ENCODE measurements around the gene CNKSR3. TPM values are rescaled to one million over a fixed set of nuclear protein-coding genes. Genes with fewer than 3 reads are reported as not detected.

The CNKSR3 gene
- total and polyA plus RNA-seq, 8 donors, result 1.2 to 40.0 (median 6.2) TPM

- no peak overlapping the region for H3K4me3 ChIP-seq
- no peak for TF ChIP-seq POLR2A (IDR thresholded peaks at IDR 0.05)
- TF ChIP-seq CTCF (IDR thresholded peaks at IDR 0.05), result no peak
- no peak for TF ChIP-seq EP300 (IDR thresholded peaks at IDR 0.05)
- TF ChIP-seq POLR2AphosphoS5 (IDR thresholded peaks at IDR 0.05), result no peak
- intact Hi-C loops (cut with DNase I; ENCODE audit: low total_unique reads), result no loop called here
- H3K36me3 ChIP-seq, result no peaks in the 10 kb centered on the region
- peak overlapping the region in 3 of 5 donors; percentile 3 to 69 (median 26) for H3K27ac ChIP-seq
- H3K9me3 ChIP-seq, result no peaks in the 10 kb centered on the region
- DNase-seq, result no peak
- 73 to 79% (median 77%) methylated on average over 13 of the region's 13 CpGs for WGBS, 5 donors
- H3K4me1 ChIP-seq, result peaks cover 14 to 62% (median 30%) of the 10 kb centered on the region in 4 donors
- H3K27me3 ChIP-seq, result no peaks in the 10 kb centered on the region
These were observed 53.3 kb downstream of the CNKSR3 start for GRCh38 chr6:154457046-154457713.

GRCh38 chr6:154453329-154453728 lies 57.2 kb downstream of the CNKSR3 start:
- peaks cover 13 to 48% (median 24%) of the 10 kb centered on the region in 4 donors for H3K4me1 ChIP-seq
- WGBS, 5 donors, result 50 to 68% (median 55%) methylated on average over 2 of the region's 2 CpGs

GRCh38 chr6:154450498-154450897 lies 60.0 kb downstream of the CNKSR3 start:
- Histone ChIP-seq H3K27ac (no peak overlapping the region), H3K4me1 (peaks cover 21 to 57% (median 37%) of the 10 kb centered on the region in 4 donors), H3K9me3 (no peaks in the 10 kb centered on the region), H3K36me3 (peaks cover 0 to 9% (median 6%) of the 10 kb centered on the region in 4 donors), H3K27me3 (no peaks in the 10 kb centered on the region), H3K4me3 (no peak overlapping the region)
- TF ChIP-seq POLR2AphosphoS5 (IDR thresholded peaks at IDR 0.05) (no peak), POLR2A (IDR thresholded peaks at IDR 0.05) (no peak), EP300 (IDR thresholded peaks at IDR 0.05) (no peak), CTCF (IDR thresholded peaks at IDR 0.05) (no peak)
- 80 to 94% (median 86%) methylated on average over 3 of the region's 3 CpGs for WGBS, 5 donors
- no peak for DNase-seq
- intact Hi-C loops (cut with DNase I; ENCODE audit: low total_unique reads), result no loop called here

More at GRCh38 chr6:154453329-154453728, 57.2 kb downstream of the CNKSR3 start:
- Histone ChIP-seq H3K36me3 (peaks cover 0 to 9% (median 6%) of the 10 kb centered on the region in 4 donors), H3K4me3 (no peak overlapping the region), H3K9me3 (no peaks in the 10 kb centered on the region), H3K27me3 (no peaks in the 10 kb centered on the region), H3K27ac (no peak overlapping the region)
- TF ChIP-seq POLR2A (IDR thresholded peaks at IDR 0.05), result no peak
- DNase-seq, result no peak
- intact Hi-C loops (cut with DNase I; ENCODE audit: low total_unique reads), result no loop called here

- intact Hi-C loops (cut with DNase I; ENCODE audit: low total_unique reads), result no loop called here
- 29 to 48% (median 42%) methylated on average over 11 of the region's 11 CpGs for WGBS, 5 donors
- Histone ChIP-seq H3K27me3 (no peaks in the 10 kb centered on the region), H3K36me3 (peaks cover 0 to 9% (median 6%) of the 10 kb centered on the region in 4 donors), H3K4me3 (no peak overlapping the region), H3K9me3 (no peaks in the 10 kb centered on the region), H3K4me1 (peaks cover 21 to 57% (median 40%) of the 10 kb centered on the region in 4 donors), H3K27ac (peak overlapping the region; percentile 11 to 75 (median 53))
- peak in 1 of 2 donors; percentile 88 for DNase-seq
- TF ChIP-seq POLR2A (IDR thresholded peaks at IDR 0.05) (no peak), EP300 (IDR thresholded peaks at IDR 0.05) (peak; percentile 21), POLR2AphosphoS5 (IDR thresholded peaks at IDR 0.05) (peak in 2 of 3 donors; percentile 8 to 33), CTCF (IDR thresholded peaks at IDR 0.05) (no peak)
These were observed 61.9 kb downstream of the CNKSR3 start for GRCh38 chr6:154448448-154449096.
